ENCODE results near the gene WWOX. TPM values are rescaled to one million over a fixed set of nuclear protein-coding genes. Genes with fewer than 3 reads are reported as not detected.

WWOX gene
- polyA plus RNA-seq, 1 donor from 2014 or later = 25.6 TPM

GRCh38 chr16:78596996-78597422, 497.6 kb downstream of the WWOX start:
- no peaks in the 10 kb centered on the region for H4K20me1 ChIP-seq (ENCODE audit: insufficient read depth)
- no peak overlapping the region for H3K4me2 ChIP-seq (ENCODE audit: low read length)
- H3K9me2 ChIP-seq (ENCODE audit: insufficient read depth, low read length) = no peaks in the 10 kb centered on the region
- no peaks in the 10 kb centered on the region for H3F3A ChIP-seq (ENCODE audit: insufficient read depth, low read length, poor library complexity, severe bottlenecking)
- H3K27me3 ChIP-seq (ENCODE audit: insufficient read depth, low read depth, low read length) = no peaks in the 10 kb centered on the region
- H3K4me3 ChIP-seq (ENCODE audit: low read length) = no peak overlapping the region
- no peak for TF ChIP-seq POLR2AphosphoS5 (IDR thresholded peaks at IDR 0.05)
- no peak for TF ChIP-seq RAD21 (conservative IDR thresholded peaks at IDR 0.05)
- no peak for TF ChIP-seq MXI1 (conservative IDR thresholded peaks at IDR 0.05; ENCODE audit: poor library complexity, severe bottlenecking)
- no peak overlapping the region for H3K9ac ChIP-seq (ENCODE audit: low read length)
- H3K27ac ChIP-seq (ENCODE audit: low read length) = no peak overlapping the region
- no peak overlapping the region for H2AFZ ChIP-seq (ENCODE audit: low read depth, low read length)
- H3K36me3 ChIP-seq (ENCODE audit: insufficient read depth, low read length) = no peaks in the 10 kb centered on the region
- H3K9me3 ChIP-seq (ENCODE audit: low read length) = no peaks in the 10 kb centered on the region
- no peaks in the 10 kb centered on the region for H3K79me2 ChIP-seq (replicated peaks; ENCODE audit: insufficient read depth, low read length)

- TF ChIP-seq POLR2AphosphoS5 (IDR thresholded peaks at IDR 0.05) (no peak), EZH2 (IDR thresholded peaks at IDR 0.05; ENCODE audit: borderline replicate concordance, insufficient read depth, low read length, poor library complexity, severe bottlenecking) (no peak), TAF1 (IDR thresholded peaks at IDR 0.05; ENCODE audit: low read depth) (no peak), MXI1 (conservative IDR thresholded peaks at IDR 0.05; ENCODE audit: poor library complexity, severe bottlenecking) (no peak), REST (IDR thresholded peaks at IDR 0.05; ENCODE audit: borderline replicate concordance) (no peak), SMC3 (conservative IDR thresholded peaks at IDR 0.05; ENCODE audit: poor library complexity) (no peak), RAD21 (conservative IDR thresholded peaks at IDR 0.05) (no peak), EP300 (conservative IDR thresholded peaks at IDR 0.05; ENCODE audit: poor library complexity, severe bottlenecking) (no peak), CTCF (IDR thresholded peaks at IDR 0.05; ENCODE audit: poor library complexity, severe bottlenecking) (no peak)
- H3K36me3 ChIP-seq (ENCODE audit: insufficient read depth, low read length) = no peaks in the 10 kb centered on the region
Measured at GRCh38 chr16:78597809-78598570, 498.5 kb downstream of the WWOX start.

More at GRCh38 chr16:78597809-78598570, 498.5 kb downstream of the WWOX start:
- H3K4me2 ChIP-seq (ENCODE audit: low read length) = no peak overlapping the region
- no peak overlapping the region for H3K9ac ChIP-seq (ENCODE audit: low read length)
- H3F3A ChIP-seq (ENCODE audit: insufficient read depth, low read length, poor library complexity, severe bottlenecking) = no peaks in the 10 kb centered on the region
- H3K27me3 ChIP-seq (ENCODE audit: insufficient read depth, low read depth, low read length) = no peaks in the 10 kb centered on the region
- H4K20me1 ChIP-seq (ENCODE audit: insufficient read depth) = no peaks in the 10 kb centered on the region
- H3K4me3 ChIP-seq (ENCODE audit: low read length) = no peak overlapping the region
- no peaks in the 10 kb centered on the region for H3K79me2 ChIP-seq (replicated peaks; ENCODE audit: insufficient read depth, low read length)
- no peak overlapping the region for H3K27ac ChIP-seq (ENCODE audit: low read length)
- H2AFZ ChIP-seq (ENCODE audit: low read depth, low read length) = no peak overlapping the region
- H3K9me3 ChIP-seq (ENCODE audit: low read length) = no peaks in the 10 kb centered on the region
- H3K9me2 ChIP-seq (ENCODE audit: insufficient read depth, low read length) = no peaks in the 10 kb centered on the region

Measured in neural cell (in vitro differentiated cells).